H1 (cell line): ENCODE measurements around the gene REXO5. TPM values are rescaled to one million over a fixed set of nuclear protein-coding genes. Genes with fewer than 3 reads are reported as not detected.

Experiments used
- CTCF ChIA-PET: fragments of 300-600 bp; sonication (Branson Sonifier 250); formaldehyde crosslinking; loops from one replicate; lab custom pipeline; 2021; ENCODE audit not compliant: partially characterized antibody; lab: Charles Lee
- POLR2A ChIA-PET: fragments of 300-600 bp; sonication (Branson Sonifier 250); formaldehyde crosslinking; loops from one replicate; lab custom pipeline; 2021; ENCODE audit warnings: inconsistent platforms; ENCODE audit not compliant: partially characterized antibody; lab: Charles Lee
- DNase-seq, 2 experiments: peaks; one replicate each; pipeline versions ENCODE4 v3.0.0 to v3.0.0-alpha.2; 2010 to 2022; ENCODE audit warnings: low spot score in 2 of 2, low read depth in 1 of 2, mixed read lengths in 1 of 2
- FAIRE-seq: peaks from 2 replicates; lab custom pipeline; 2011; peaks lifted over from hg19 to GRCh38; lab: Jason Lieb, UNC
- H2AFZ ChIP-seq: 2 replicates; pipeline ENCODE4 v1.8.1; 2012; ENCODE audit warnings: low read length, inconsistent platforms
- H2AK5ac ChIP-seq: 2 replicates; pipeline ENCODE4 v1.6.1; 2013; ENCODE audit warnings: low read depth, low read length
- H2BK120ac ChIP-seq: replicated peaks from 2 replicates; pipeline ENCODE3; 2013; ENCODE audit warnings: low read depth, low read length, inconsistent platforms
- H2BK12ac ChIP-seq: 2 replicates; pipeline ENCODE4 v1.6.1; 2013; ENCODE audit warnings: low read depth, low read length
- H2BK15ac ChIP-seq: 2 replicates; pipeline ENCODE4 v1.6.1; 2013; ENCODE audit warnings: low read length
- H2BK20ac ChIP-seq: 2 replicates; pipeline ENCODE4 v1.6.1; 2013; ENCODE audit warnings: low read length
- H2BK5ac ChIP-seq: 2 replicates; pipeline ENCODE4 v1.6.1; 2013; ENCODE audit warnings: low read depth, low read length
- H3K14ac ChIP-seq: 2 replicates; pipeline ENCODE4 v1.6.1; 2013; ENCODE audit warnings: inconsistent platforms; ENCODE audit not compliant: insufficient read length
- H3K18ac ChIP-seq: 2 replicates; pipeline ENCODE4 v1.6.1; 2013; ENCODE audit warnings: low read length; ENCODE audit errors: extremely low read depth
- H3K23ac ChIP-seq: 2 replicates; pipeline ENCODE4 v1.6.1; 2013; ENCODE audit warnings: inconsistent platforms; ENCODE audit not compliant: insufficient read length
- H3K23me2 ChIP-seq: 2 replicates; pipeline ENCODE4 v1.6.1; 2013; ENCODE audit warnings: low read depth, low read length
- H3K27ac ChIP-seq: 2 replicates; pipeline ENCODE4 v1.6.1; 2011; ENCODE audit warnings: low read depth, low read length, inconsistent platforms
- H3K27me3 ChIP-seq, 4 experiments: replicated peaks in 1 of 4; 1 replicate in 1 of 4; 2 replicates in 3 of 4; pipeline versions ENCODE4 v1.6.1 to v1.8.1; 2011 to 2013; ENCODE audit warnings: low read length in 3 of 4, mild to moderate bottlenecking in 3 of 4, inconsistent platforms in 2 of 4, mixed read lengths in 2 of 4, moderate library complexity in 1 of 4; ENCODE audit not compliant: control insufficient read depth in 3 of 4, insufficient read depth in 3 of 4; ENCODE audit errors: extremely low read depth in 1 of 4
- H3K36me3 ChIP-seq, 4 experiments: 2 replicates each; pipeline versions ENCODE4 v1.6.1 to v1.8.1; 2011 to 2013; ENCODE audit warnings: mild to moderate bottlenecking in 4 of 4, low read length in 3 of 4, moderate library complexity in 2 of 4, control low read depth in 1 of 4, inconsistent platforms in 1 of 4; ENCODE audit not compliant: insufficient read depth in 4 of 4, control insufficient read depth in 2 of 4
- H3K4ac ChIP-seq: replicated peaks from 2 replicates; pipeline ENCODE3; 2013; ENCODE audit warnings: low read length, low read depth, mixed read lengths, inconsistent platforms; ENCODE audit not compliant: insufficient read length
- H3K4me1 ChIP-seq, 4 experiments: replicated peaks in 1 of 4; 1 replicate in 1 of 4; 2 replicates in 3 of 4; pipeline versions ENCODE4 v1.6.1 to v1.8.1; 2011 to 2013; ENCODE audit warnings: low read length in 3 of 4, inconsistent platforms in 2 of 4, mixed read lengths in 1 of 4; ENCODE audit not compliant: insufficient read depth in 4 of 4, control insufficient read depth in 3 of 4
- H3K4me2 ChIP-seq, 2 experiments: 2 replicates each; pipeline versions ENCODE4 v1.6.1 to v1.8.1; 2011 to 2013; ENCODE audit warnings: low read depth in 2 of 2, low read length in 2 of 2, control low read depth in 1 of 2, inconsistent platforms in 1 of 2, mild to moderate bottlenecking in 1 of 2; ENCODE audit not compliant: insufficient read depth in 1 of 2
- H3K4me3 ChIP-seq, 4 experiments: fragments of 200-600, 300-600 bp in 1 of 4; sonication (generic), shearing (Covaris generic), sonication (Bioruptor Twin) in 1 of 4; 2 replicates each; pipeline versions ENCODE4 v1.5.1 to v1.8.1; 2011 to 2016; ENCODE audit warnings: low read length in 4 of 4, low read depth in 3 of 4, control low read depth in 2 of 4, inconsistent platforms in 2 of 4, mild to moderate bottlenecking in 2 of 4, mixed read lengths in 1 of 4, moderate library complexity in 1 of 4; ENCODE audit not compliant: insufficient read depth in 2 of 4; ENCODE audit errors: extremely low read depth in 1 of 4
- H3K56ac ChIP-seq: replicated peaks from 2 replicates; pipeline ENCODE3; 2013; ENCODE audit warnings: low read depth, mild to moderate bottlenecking, mixed read lengths, low read length, inconsistent platforms; ENCODE audit not compliant: insufficient read length
- H3K79me1 ChIP-seq: 2 replicates; pipeline ENCODE4 v1.6.1; 2013; ENCODE audit warnings: low read depth, low read length, control low read depth
- H3K79me2 ChIP-seq, 2 experiments: 2 replicates each; pipeline versions ENCODE4 v1.6.1 to v1.8.1; 2012 to 2013; ENCODE audit warnings: low read length in 2 of 2, mild to moderate bottlenecking in 2 of 2, inconsistent platforms in 1 of 2; ENCODE audit not compliant: insufficient read depth in 2 of 2, control insufficient read depth in 1 of 2
- H3K9ac ChIP-seq, 4 experiments: replicated peaks in 1 of 4; 1 replicate in 1 of 4; 2 replicates in 3 of 4; pipeline versions ENCODE4 v1.6.1 to v1.8.1; 2011 to 2013; ENCODE audit warnings: low read depth in 3 of 4, low read length in 3 of 4, control low read depth in 2 of 4, mild to moderate bottlenecking in 2 of 4, moderate library complexity in 2 of 4, inconsistent platforms in 1 of 4; ENCODE audit errors: extremely low read depth in 1 of 4
- H3K9me3 ChIP-seq, 2 experiments: 2 replicates each; pipeline versions ENCODE4 v1.6.1 to v1.8.1; 2012 to 2013; ENCODE audit warnings: mild to moderate bottlenecking in 2 of 2, moderate library complexity in 2 of 2, control low read depth in 1 of 2, inconsistent platforms in 1 of 2, low read depth in 1 of 2, low read length in 1 of 2, mixed read lengths in 1 of 2; ENCODE audit not compliant: insufficient read depth in 2 of 2
- H4K20me1 ChIP-seq, 2 experiments: replicated peaks in 1 of 2; 2 replicates each; pipeline versions ENCODE3 to v1.8.1; 2011 to 2013; ENCODE audit warnings: inconsistent platforms in 2 of 2, low read length in 2 of 2, mild to moderate bottlenecking in 1 of 2; ENCODE audit not compliant: insufficient read depth in 2 of 2, control insufficient read depth in 1 of 2
- H4K5ac ChIP-seq: 2 replicates; pipeline ENCODE4 v1.6.1; 2013; ENCODE audit warnings: low read length, low read depth, mixed read lengths, inconsistent platforms; ENCODE audit not compliant: insufficient read length
- H4K8ac ChIP-seq: 2 replicates; pipeline ENCODE4 v1.8.0; 2013; ENCODE audit warnings: mild to moderate bottlenecking, moderate library complexity, low read length, inconsistent platforms; ENCODE audit not compliant: insufficient read depth; ENCODE audit errors: extremely low read depth
- H4K91ac ChIP-seq: replicated peaks from 2 replicates; pipeline ENCODE3; 2013; ENCODE audit warnings: low read length, mixed read lengths, inconsistent platforms; ENCODE audit not compliant: insufficient read length
- CBX5 ChIP-seq: fragments of 300-800, 300-1000 bp; sonication (generic); IDR thresholded peaks from 2 replicates; pipeline ENCODE4 v1.7.1; 2016; ENCODE audit warnings: antibody characterized with exemption, low read length, low read depth
- CEBPB ChIP-seq: IDR thresholded peaks from 2 replicates; pipeline ENCODE4 v1.6.1; 2012; ENCODE audit warnings: low read depth, low read length
- CHD1 ChIP-seq: IDR thresholded peaks from 2 replicates; pipeline ENCODE4 v1.6.1; 2012; ENCODE audit warnings: low read depth, low read length, improper control_type of control experiment
- FOSL1 ChIP-seq: IDR thresholded peaks from 2 replicates; pipeline ENCODE4 v1.6.1; 2011; ENCODE audit warnings: mild to moderate bottlenecking, low read depth, low read length, moderate library complexity; ENCODE audit not compliant: insufficient read depth
- KDM4A ChIP-seq: IDR thresholded peaks from one replicate; pipeline ENCODE4 v1.7.1; 2012; ENCODE audit warnings: low read depth, mild to moderate bottlenecking, moderate library complexity, low read length, inconsistent platforms; ENCODE audit not compliant: severe bottlenecking
- RFX5 ChIP-seq: IDR thresholded peaks from 2 replicates; pipeline ENCODE4 v1.6.1; 2011; ENCODE audit warnings: low read depth, low read length, improper control_type of control experiment, borderline replicate concordance
- TAF7 ChIP-seq: optimal IDR thresholded peaks from 2 replicates; pipeline ENCODE3; 2011; ENCODE audit warnings: low read depth, mild to moderate bottlenecking, inconsistent platforms, low read length, moderate library complexity, borderline replicate concordance
- TBP ChIP-seq: IDR thresholded peaks from 2 replicates; pipeline ENCODE4 v1.6.1; 2011; ENCODE audit warnings: low read depth, low read length, improper control_type of control experiment
- YY1 ChIP-seq: IDR thresholded peaks from 2 replicates; pipeline ENCODE4 v1.6.1; 2011; ENCODE audit warnings: low read depth, mild to moderate bottlenecking, low read length
- ZNF274 ChIP-seq: IDR thresholded peaks from 2 replicates; pipeline ENCODE4 v1.7.0; 2012; ENCODE audit warnings: low read length, borderline replicate concordance; ENCODE audit errors: extremely low read depth
- WGBS, 2 experiments: shearing (Covaris generic) in 1 of 2; methylation state at CpG; one replicate each; pipeline versions ENCODE4 v1.1.6 to v1.1.7; 2013 to 2015; ENCODE audit warnings: low lambda C conversion rate in 2 of 2, mixed read lengths in 2 of 2, inconsistent platforms in 1 of 2, low coverage in 1 of 2, missing lambda C conversion rate in 1 of 2; ENCODE audit not compliant: insufficient replicate concordance in 2 of 2, insufficient coverage in 1 of 2, insufficient read length in 1 of 2; ENCODE audit errors: extremely low coverage in 1 of 2, missing lambda C conversion rate in 1 of 2; 5-methylcytosine and 5-hydroxymethylcytosine counted together
- polyA plus RNA-seq, 7 experiments: library from polyadenylated mRNA; depleted of rRNA in 3 of 7; stranded (reverse) in 5 of 7; unstranded in 2 of 7; fragments of >200 nt in 5 of 7; fragments of 200-250 nt in 2 of 7; gene quantifications; 1 replicate in 5 of 7; 2 replicates in 1 of 7; 4 replicates in 1 of 7; pipeline versions ENCODE4 v1.2.1 to v1.2.3, GENCODE V29; 2011 to 2013; ENCODE audit warnings: missing spikeins in 2 of 7, mixed read lengths in 2 of 7
- total RNA-seq: library from RNA; stranded (reverse); fragmentation: NEBNext Ultra II Directional; extraction: Animal tissue kit (Norgen Biotek cat#: 25700); gene quantifications from 2 replicates; pipeline ENCODE4 v1.2.1, GENCODE V29; 2021

REXO5 gene
- total and polyA plus RNA-seq, 2 of the 8 experiments (the other 6 are each of a cell fraction or from before 2014, with no cell fraction given): 2.4 to 8.9 TPM

DNA sequence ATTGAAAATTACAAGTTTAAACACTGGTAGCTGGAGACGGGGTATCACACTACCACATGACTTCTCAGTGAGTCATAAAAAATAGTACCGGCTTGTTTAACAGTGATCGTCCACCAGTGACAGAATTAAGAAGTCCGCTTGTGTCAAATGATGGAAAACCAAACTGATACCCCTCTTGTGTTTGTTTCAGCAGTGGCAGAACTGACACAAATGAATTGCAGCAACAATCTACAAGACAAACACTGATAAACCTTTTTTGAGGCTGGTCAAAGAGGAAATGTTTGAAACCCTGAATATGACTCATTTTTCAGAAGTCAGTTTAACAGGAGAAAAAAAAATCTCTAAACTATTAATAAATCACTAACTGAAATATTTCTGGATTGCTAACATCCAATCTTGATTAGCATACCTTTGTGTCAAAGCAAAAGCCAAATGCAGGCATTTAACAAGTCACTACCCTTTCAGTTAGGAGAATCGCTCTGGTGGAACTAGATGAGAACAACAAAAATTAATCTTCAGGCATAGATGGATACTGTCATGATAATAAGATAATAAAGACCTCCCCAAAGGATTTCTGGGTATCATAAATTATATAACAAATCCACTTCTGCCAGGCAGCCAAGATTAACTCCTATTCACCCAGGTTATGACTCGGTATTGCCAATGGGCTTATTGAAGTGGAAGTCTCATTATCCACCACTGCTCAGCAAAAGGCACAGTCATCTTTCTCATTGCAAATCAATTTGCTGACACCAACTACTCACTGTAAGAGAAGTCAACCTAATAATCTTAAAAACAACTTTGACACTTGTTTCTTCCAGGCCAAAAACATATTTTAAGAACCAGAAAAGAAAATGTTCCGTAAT is 73.1 kb downstream of the REXO5 start:
- Histone ChIP-seq H3K79me1 (peaks cover 8% of the 10 kb centered on the region; the same call in 1 of the 2 replicates), H3K9ac (no peak overlapping the region), H3K23me2 (no peaks in the 10 kb centered on the region), H3K56ac (no peak overlapping the region), H3K79me2 (peaks cover 9 to 81% of the 10 kb centered on the region in 2 experiments), H3K23ac (no peak overlapping the region), H3K36me3 (no peaks in the 10 kb centered on the region), H4K20me1 (no peaks in the 10 kb centered on the region), H3K18ac (no peak overlapping the region), H3K4me1 (peaks cover 0 to 9% (median 2%) of the 10 kb centered on the region in 4 experiments; a peak in 2 of 7 replicates), H4K91ac (no peak overlapping the region), H3K14ac (no peak overlapping the region), H2BK15ac (no peak overlapping the region), H2BK20ac (no peak overlapping the region), H4K5ac (no peak overlapping the region), H2BK5ac (no peak overlapping the region), H2BK12ac (no peak overlapping the region), H2AFZ (no peak overlapping the region), H2BK120ac (no peak overlapping the region), H3K4me3 (no peak overlapping the region), H3K4ac (no peak overlapping the region), H2AK5ac (no peak overlapping the region), H3K4me2 (no peak overlapping the region), H3K27me3 (no peaks in the 10 kb centered on the region), H4K8ac (no peak overlapping the region), H3K27ac (no peak overlapping the region), H3K9me3 (no peaks in the 10 kb centered on the region)
- DNase-seq: no peak
- POLR2A ChIA-PET: interaction anchor here (0.7 kb wide), 1 partner anchor 14 kb away, joined by 3 read pairs; no protein-coding TSS in a partner anchor
- no peak for FAIRE-seq
- WGBS, 2 experiments: 93% methylated on average over 7 of the region's 7 CpGs; no CpG with 5 or more reads in 1 of the 2 experiments
- CTCF ChIA-PET: interaction anchor here (0.8 to 1.1 kb wide), 3 partner anchors 12 to 29 kb away, joined by 3 read pairs; no protein-coding TSS in a partner anchor
- TF ChIP-seq CEBPB: no peak
- no peak for TF ChIP-seq FOSL1
- TF ChIP-seq TBP: no peak
- TF ChIP-seq YY1: no peak
- no peak for TF ChIP-seq KDM4A
- no peak for TF ChIP-seq CBX5
- TF ChIP-seq RFX5: no peak
- TF ChIP-seq ZNF274: no peak
- no peak for TF ChIP-seq CHD1
- no peak for TF ChIP-seq TAF7
